ENCODE data around the gene OR5A2.

The OR5A2 gene

GRCh38 chr11:59423835-59424234 lies 2.4 kb downstream of the OR5A2 start:
- DNase-seq (ENCODE audit: low read depth, low spot score): no peak
- POLR2A ChIA-PET: no interaction called here
- no peak for TF ChIP-seq CTCF (IDR thresholded peaks at IDR 0.05; ENCODE audit: insufficient read depth, low read length, missing control alignments)
- H3K4me3 ChIP-seq (ENCODE audit: low read depth, low read length): no peak overlapping the region
- CTCF ChIA-PET: interaction anchor here (1.6 kb wide), 1 partner anchor 22 kb away, joined by 3 read pairs; no protein-coding TSS in a partner anchor

GRCh38 chr11:59418156-59418555 lies 8.1 kb downstream of the OR5A2 start:
- ChIA-PET CTCF (no interaction called here), POLR2A (no interaction called here)
- H3K4me3 ChIP-seq (ENCODE audit: low read depth, low read length): no peak overlapping the region
- no peak for TF ChIP-seq CTCF (IDR thresholded peaks at IDR 0.05; ENCODE audit: insufficient read depth, low read length, missing control alignments)
- no peak for DNase-seq (ENCODE audit: low read depth, low spot score)

- TF ChIP-seq CTCF (IDR thresholded peaks at IDR 0.05; ENCODE audit: insufficient read depth, low read length, missing control alignments): no peak
- ChIA-PET CTCF (no interaction called here), POLR2A (no interaction called here)
- H3K4me3 ChIP-seq (ENCODE audit: low read depth, low read length): no peak overlapping the region
- DNase-seq (ENCODE audit: low read depth, low spot score): no peak
Observed at GRCh38 chr11:59417023-59417422, 9.2 kb downstream of the OR5A2 start.

- DNase-seq (ENCODE audit: low read depth, low spot score): no peak
- ChIA-PET POLR2A (no interaction called here), CTCF (no interaction called here)
- no peak overlapping the region for H3K4me3 ChIP-seq (ENCODE audit: low read depth, low read length)
- TF ChIP-seq CTCF (IDR thresholded peaks at IDR 0.05; ENCODE audit: insufficient read depth, low read length, missing control alignments): no peak
Observed at GRCh38 chr11:59416613-59417012, 9.6 kb downstream of the OR5A2 start.

GRCh38 chr11:59415111-59415510 lies 11.1 kb downstream of the OR5A2 start:
- TF ChIP-seq CTCF (IDR thresholded peaks at IDR 0.05; ENCODE audit: insufficient read depth, low read length, missing control alignments): no peak
- POLR2A ChIA-PET: no interaction called here
- no peak for DNase-seq (ENCODE audit: low read depth, low spot score)
- no peak overlapping the region for H3K4me3 ChIP-seq (ENCODE audit: low read depth, low read length)
- CTCF ChIA-PET: no interaction called here

- CTCF ChIA-PET: no interaction called here
- DNase-seq (ENCODE audit: low read depth, low spot score): no peak
- no peak overlapping the region for H3K4me3 ChIP-seq (ENCODE audit: low read depth, low read length)
- no peak for TF ChIP-seq CTCF (IDR thresholded peaks at IDR 0.05; ENCODE audit: insufficient read depth, low read length, missing control alignments)
- POLR2A ChIA-PET: no interaction called here
Observed at GRCh38 chr11:59413646-59414045, 12.6 kb downstream of the OR5A2 start.

Data from AG04449 (cell line).